Measurements from ENCODE around the gene FNDC3A.

Gene FNDC3A

GRCh38 chr13:49254007-49254406, 278.3 kb downstream of the FNDC3A start:
- H3K27ac ChIP-seq (ENCODE audit: low read depth, low read length), result no peak overlapping the region
- no peaks in the 10 kb centered on the region for H3K9me2 ChIP-seq (replicated peaks; ENCODE audit: insufficient read depth, low read length)
- no peak overlapping the region for H3K4me3 ChIP-seq (ENCODE audit: insufficient read depth, low read length, poor library complexity, severe bottlenecking)
- H4K20me1 ChIP-seq (ENCODE audit: low read depth, low read length), result no peaks in the 10 kb centered on the region
- no peaks in the 10 kb centered on the region; the same call in 1 of the 2 replicates for H3F3A ChIP-seq (ENCODE audit: insufficient read depth)
- no peaks in the 10 kb centered on the region for H3K27me3 ChIP-seq (ENCODE audit: low read length)
- no peaks in the 10 kb centered on the region; the same call in none of the 2 replicates for H3K79me2 ChIP-seq (ENCODE audit: insufficient read depth, low read length)
- no peak for TF ChIP-seq EZH2phosphoT487 (conservative IDR thresholded peaks at IDR 0.05; ENCODE audit: low read length)
- TF ChIP-seq CTCF (IDR thresholded peaks at IDR 0.05; ENCODE audit: insufficient read depth, low read length, poor library complexity, severe bottlenecking), result no peak
- H3K9ac ChIP-seq (ENCODE audit: low read length), result no peak overlapping the region
- no peak overlapping the region for H2AFZ ChIP-seq (ENCODE audit: low read depth, low read length, severe bottlenecking)
- no peak overlapping the region for H3K4me2 ChIP-seq (ENCODE audit: low read depth, low read length, poor library complexity, severe bottlenecking)
- peaks cover 7% of the 10 kb centered on the region; the same call in 1 of the 2 replicates for H3K36me3 ChIP-seq (ENCODE audit: low read length)
- no peaks in the 10 kb centered on the region for H3K9me3 ChIP-seq (ENCODE audit: insufficient read depth, low read length)

GRCh38 chr13:49256841-49257240, 281.1 kb downstream of the FNDC3A start:
- H3K79me2 ChIP-seq (ENCODE audit: insufficient read depth, low read length), result no peaks in the 10 kb centered on the region; the same call in 1 of the 2 replicates
- H3K4me3 ChIP-seq (ENCODE audit: insufficient read depth, low read length, poor library complexity, severe bottlenecking), result no peak overlapping the region
- peaks cover 2% of the 10 kb centered on the region; the same call in 1 of the 2 replicates for H3K36me3 ChIP-seq (ENCODE audit: low read length)
- no peak overlapping the region for H3K4me2 ChIP-seq (ENCODE audit: low read depth, low read length, poor library complexity, severe bottlenecking)
- H2AFZ ChIP-seq (ENCODE audit: low read depth, low read length, severe bottlenecking), result no peak overlapping the region
- H3F3A ChIP-seq (ENCODE audit: insufficient read depth), result no peaks in the 10 kb centered on the region; the same call in 1 of the 2 replicates
- H3K9ac ChIP-seq (ENCODE audit: low read length), result no peak overlapping the region
- no peak for TF ChIP-seq EZH2phosphoT487 (conservative IDR thresholded peaks at IDR 0.05; ENCODE audit: low read length)
- no peak for TF ChIP-seq CTCF (IDR thresholded peaks at IDR 0.05; ENCODE audit: insufficient read depth, low read length, poor library complexity, severe bottlenecking)
- H3K27ac ChIP-seq (ENCODE audit: low read depth, low read length), result no peak overlapping the region
- no peaks in the 10 kb centered on the region for H3K9me3 ChIP-seq (ENCODE audit: insufficient read depth, low read length)
- H3K27me3 ChIP-seq (ENCODE audit: low read length), result no peaks in the 10 kb centered on the region
- H4K20me1 ChIP-seq (ENCODE audit: low read depth, low read length), result no peaks in the 10 kb centered on the region
- H3K9me2 ChIP-seq (replicated peaks; ENCODE audit: insufficient read depth, low read length), result no peaks in the 10 kb centered on the region

GRCh38 chr13:49258089-49258796, 282.5 kb downstream of the FNDC3A start:
- Histone ChIP-seq H3K9me3 (ENCODE audit: insufficient read depth, low read length) (no peaks in the 10 kb centered on the region), H3K27me3 (ENCODE audit: low read length) (no peaks in the 10 kb centered on the region), H3K9ac (ENCODE audit: low read length) (no peak overlapping the region), H3K4me2 (ENCODE audit: low read depth, low read length, poor library complexity, severe bottlenecking) (no peak overlapping the region), H3K4me3 (ENCODE audit: insufficient read depth, low read length, poor library complexity, severe bottlenecking) (no peak overlapping the region), H2AFZ (ENCODE audit: low read depth, low read length, severe bottlenecking) (no peak overlapping the region), H3F3A (ENCODE audit: insufficient read depth) (no peaks in the 10 kb centered on the region), H3K79me2 (ENCODE audit: insufficient read depth, low read length) (no peaks in the 10 kb centered on the region; the same call in 1 of the 2 replicates), H3K9me2 (replicated peaks; ENCODE audit: insufficient read depth, low read length) (no peaks in the 10 kb centered on the region), H3K27ac (ENCODE audit: low read depth, low read length) (no peak overlapping the region), H3K36me3 (ENCODE audit: low read length) (peaks cover 2% of the 10 kb centered on the region; the same call in 1 of the 2 replicates), H4K20me1 (ENCODE audit: low read depth, low read length) (no peaks in the 10 kb centered on the region)
- TF ChIP-seq CTCF (IDR thresholded peaks at IDR 0.05; ENCODE audit: insufficient read depth, low read length, poor library complexity, severe bottlenecking), result no peak
